CD14-positive monocyte (primary cell): ENCODE results near the gene RCC2. TPM values are rescaled to one million over a fixed set of nuclear protein-coding genes. Genes with fewer than 3 reads are reported as not detected.
A peak's percentile ranks its signal among the peaks of the same experiment; 100 is the strongest.

ENCODE experiments used
- DNase-seq, 3 donors: peaks; one replicate each; pipeline ENCODE4 v3.0.0-alpha.2; 2011 to 2022
- H2AFZ ChIP-seq: 2 replicates; pipeline ENCODE4 v1.6.0; 2012; ENCODE audit warnings: mild to moderate bottlenecking, low read depth, low read length, inconsistent platforms; ENCODE audit not compliant: insufficient read depth, poor library complexity, severe bottlenecking
- H3K27ac ChIP-seq, 2 donors: 1 replicate in 1 of 2; 2 replicates in 1 of 2; pipeline ENCODE4 v1.5.1; 2012 to 2013; ENCODE audit warnings: low read length in 2 of 2, control low read depth in 1 of 2, inconsistent platforms in 1 of 2, low read depth in 1 of 2, mild to moderate bottlenecking in 1 of 2
- H3K27me3 ChIP-seq, 2 donors: one replicate each; pipeline versions ENCODE4 v1.6.0 to v1.6.1; 2011 to 2013; ENCODE audit warnings: low read length in 2 of 2; ENCODE audit not compliant: control insufficient read depth in 2 of 2, insufficient read depth in 2 of 2
- H3K36me3 ChIP-seq, 2 donors: replicated peaks in 1 of 2; 1 replicate in 1 of 2; 2 replicates in 1 of 2; pipeline versions ENCODE4 v1.5.1 to v1.6.1; 2012 to 2013; ENCODE audit warnings: low read length in 2 of 2, control low read depth in 1 of 2, inconsistent platforms in 1 of 2, mild to moderate bottlenecking in 1 of 2; ENCODE audit not compliant: insufficient read depth in 2 of 2, control insufficient read depth in 1 of 2
- H3K4me1 ChIP-seq, 2 donors: 1 replicate in 1 of 2; 2 replicates in 1 of 2; pipeline versions ENCODE4 v1.5.1 to v1.6.1; 2012 to 2013; ENCODE audit warnings: low read length in 2 of 2, control low read depth in 1 of 2, inconsistent platforms in 1 of 2, mild to moderate bottlenecking in 1 of 2, moderate library complexity in 1 of 2; ENCODE audit not compliant: insufficient read depth in 2 of 2, control insufficient read depth in 1 of 2
- H3K4me2 ChIP-seq: replicated peaks from 2 replicates; pipeline ENCODE3; 2012; ENCODE audit warnings: low read length, moderate library complexity, mild to moderate bottlenecking; ENCODE audit not compliant: poor library complexity, severe bottlenecking; ENCODE audit errors: extremely low read depth
- H3K4me3 ChIP-seq, 3 experiments: fragments of 200-600 bp in 1 of 3; sonication (generic) in 1 of 3; replicated peaks in 1 of 3; 1 replicate in 2 of 3; 2 replicates in 1 of 3; pipeline ENCODE4 v1.5.1; 2011 to 2013; ENCODE audit warnings: low read length in 3 of 3, mild to moderate bottlenecking in 3 of 3, control low read depth in 2 of 3, low read depth in 2 of 3, inconsistent platforms in 1 of 3, moderate library complexity in 1 of 3
- H3K79me2 ChIP-seq: 2 replicates; pipeline ENCODE4 v1.6.0; 2012; ENCODE audit warnings: mild to moderate bottlenecking, control low read depth, inconsistent platforms, low read length, moderate library complexity; ENCODE audit not compliant: insufficient read depth
- H3K9ac ChIP-seq: 2 replicates; pipeline ENCODE4 v1.6.0; 2017; ENCODE audit warnings: low read length, mild to moderate bottlenecking; ENCODE audit not compliant: insufficient read depth, poor library complexity, severe bottlenecking
- H3K9me3 ChIP-seq, 2 donors: replicated peaks in 1 of 2; 1 replicate in 1 of 2; 2 replicates in 1 of 2; pipeline versions ENCODE4 v1.5.1 to v1.6.1; 2012 to 2013; ENCODE audit warnings: low read length in 2 of 2, control low read depth in 1 of 2; ENCODE audit not compliant: control insufficient read depth in 1 of 2, insufficient read depth in 1 of 2
- H4K20me1 ChIP-seq: 2 replicates; pipeline ENCODE4 v1.6.0; 2012; ENCODE audit warnings: mild to moderate bottlenecking, low read length, control low read depth, moderate library complexity; ENCODE audit not compliant: insufficient read depth
- H3K27ac Mint-ChIP-seq, 7 donors: one replicate each; pipeline ENCODE4 v1.8.0; 2020; ENCODE audit warnings: mild to moderate bottlenecking in 7 of 7, mixed read lengths in 7 of 7, moderate library complexity in 6 of 7, inconsistent platforms in 2 of 7
- H3K27me3 Mint-ChIP-seq, 3 donors: one replicate each; pipeline ENCODE4 v1.8.0; 2021 to 2022; ENCODE audit warnings: low read depth in 3 of 3, mild to moderate bottlenecking in 3 of 3, mixed read lengths in 3 of 3, moderate library complexity in 3 of 3, inconsistent platforms in 1 of 3
- H3K36me3 Mint-ChIP-seq, 2 donors: one replicate each; pipeline ENCODE4 v1.8.0; 2020; ENCODE audit warnings: mixed read lengths in 2 of 2, inconsistent platforms in 1 of 2, mild to moderate bottlenecking in 1 of 2
- H3K4me1 Mint-ChIP-seq: one replicate; pipeline ENCODE4 v1.8.0; 2020; ENCODE audit warnings: mild to moderate bottlenecking, mixed read lengths
- H3K4me3 Mint-ChIP-seq, 2 donors: one replicate each; pipeline ENCODE4 v1.8.0; 2020; ENCODE audit warnings: mild to moderate bottlenecking in 2 of 2, mixed read lengths in 2 of 2, moderate library complexity in 1 of 2
- H3K9me3 Mint-ChIP-seq, 7 donors: one replicate each; pipeline ENCODE4 v1.8.0; 2020 to 2022; ENCODE audit warnings: mixed read lengths in 7 of 7, mild to moderate bottlenecking in 6 of 7, moderate library complexity in 6 of 7, inconsistent platforms in 2 of 7
- CTCF ChIP-seq: fragments of 200-600 bp; IDR thresholded peaks from one replicate; pipeline ENCODE4 v1.8.0; 2022; ENCODE audit warnings: antibody characterized with exemption, mild to moderate bottlenecking
- whole genome bisulfite sequencing: methylation state at CpG from one replicate; pipeline ENCODE4 v1.1.5; 2013; ENCODE audit warnings: missing lambda C conversion rate; ENCODE audit not compliant: insufficient coverage; 5-methylcytosine and 5-hydroxymethylcytosine counted together
- intact Hi-C, 2 donors: fragments of 100-400 bp; cut with micrococcal nuclease; formaldehyde crosslinking; loops; one replicate each; pipeline versions ENCODE4 v1.15.0 to v1.15.1; 2023
- polyA plus RNA-seq, 3 donors: library from polyadenylated mRNA; depleted of rRNA in 1 of 3; unstranded in 2 of 3; stranded (reverse) in 1 of 3; fragments of 300-500 nt in 2 of 3; fragments of >200 nt in 1 of 3; fragmentation: Illumina TruSeq in 2 of 3; gene quantifications; 1 replicate in 2 of 3; 2 replicates in 1 of 3; pipeline ENCODE4 v1.2.3, GENCODE V29; 2012 to 2021

The RCC2 gene
- polyA plus RNA-seq, 3 donors, result 22.3 to 66.3 (median 40.9) TPM

- no peak for TF ChIP-seq CTCF
- peaks cover 74% of the 10 kb centered on the region for H3K79me2 ChIP-seq
- no peak overlapping the region for H3K4me2 ChIP-seq
- WGBS, result 88% methylated on average over 13 of the region's 13 CpGs
- H3K4me1 Mint-ChIP-seq, result peaks cover 5% of the 10 kb centered on the region
- DNase-seq, result no peak
- H3K36me3 Mint-ChIP-seq, result peaks cover 91 to 100% of the 10 kb centered on the region in 2 donors
- peaks cover 100% of the 10 kb centered on the region for H4K20me1 ChIP-seq
- intact Hi-C loops, result no loop called here
- H3K9me3 Mint-ChIP-seq, result no peaks in the 10 kb centered on the region
- H3K27me3 Mint-ChIP-seq, result no peaks in the 10 kb centered on the region
- no peaks in the 10 kb centered on the region for H3K4me1 ChIP-seq
- H3K27ac ChIP-seq, result peak overlapping the region in 1 of 2 donors; percentile 26
- H3K4me3 ChIP-seq, result no peak overlapping the region
- no peak overlapping the region for H3K4me3 Mint-ChIP-seq
- peaks cover 91 to 100% of the 10 kb centered on the region in 2 donors for H3K36me3 ChIP-seq
- no peak overlapping the region for H2AFZ ChIP-seq
- peak overlapping the region in 3 of 7 donors; percentile 26 to 52 (median 33) for H3K27ac Mint-ChIP-seq
- H3K9me3 ChIP-seq, result no peaks in the 10 kb centered on the region
- H3K9ac ChIP-seq, result no peak overlapping the region
- H3K27me3 ChIP-seq, result no peaks in the 10 kb centered on the region
Measured at GRCh38 chr1:17423781-17424245, 15.7 kb downstream of the RCC2 start.

- H2AFZ ChIP-seq, result no peak overlapping the region
- H3K27ac ChIP-seq, result peak overlapping the region in 1 of 2 donors; percentile 45
- no peaks in the 10 kb centered on the region for H3K4me1 ChIP-seq
- no peak for TF ChIP-seq CTCF
- H3K4me2 ChIP-seq, result no peak overlapping the region
- H3K27me3 ChIP-seq, result no peaks in the 10 kb centered on the region
- peaks cover 67% of the 10 kb centered on the region for H3K79me2 ChIP-seq
- intact Hi-C loops, result no loop called here
- Mint-ChIP-seq H3K4me1 (peaks cover 5% of the 10 kb centered on the region), H3K27ac (peak overlapping the region in 3 of 7 donors; percentile 28 to 63 (median 56)), H3K9me3 (no peaks in the 10 kb centered on the region), H3K27me3 (no peaks in the 10 kb centered on the region), H3K36me3 (peaks cover 94 to 100% of the 10 kb centered on the region in 2 donors), H3K4me3 (no peak overlapping the region)
- no peak overlapping the region for H3K9ac ChIP-seq
- H4K20me1 ChIP-seq, result peaks cover 100% of the 10 kb centered on the region
- peaks cover 90 to 100% of the 10 kb centered on the region in 2 donors for H3K36me3 ChIP-seq
- H3K9me3 ChIP-seq, result no peaks in the 10 kb centered on the region
- H3K4me3 ChIP-seq, result no peak overlapping the region
- no peak for DNase-seq
- WGBS, result 93% methylated on average over 4 of the region's 7 CpGs
Measured at GRCh38 chr1:17422461-17422860, 17.0 kb downstream of the RCC2 start.
